Measurements from ENCODE around the gene GPATCH1. TPM values are rescaled to one million over a fixed set of nuclear protein-coding genes. Genes with fewer than 3 reads are reported as not detected.

GPATCH1 gene
- total and polyA plus RNA-seq, 12 donors: 4.6 to 11.6 (median 6.8) TPM

DNA sequence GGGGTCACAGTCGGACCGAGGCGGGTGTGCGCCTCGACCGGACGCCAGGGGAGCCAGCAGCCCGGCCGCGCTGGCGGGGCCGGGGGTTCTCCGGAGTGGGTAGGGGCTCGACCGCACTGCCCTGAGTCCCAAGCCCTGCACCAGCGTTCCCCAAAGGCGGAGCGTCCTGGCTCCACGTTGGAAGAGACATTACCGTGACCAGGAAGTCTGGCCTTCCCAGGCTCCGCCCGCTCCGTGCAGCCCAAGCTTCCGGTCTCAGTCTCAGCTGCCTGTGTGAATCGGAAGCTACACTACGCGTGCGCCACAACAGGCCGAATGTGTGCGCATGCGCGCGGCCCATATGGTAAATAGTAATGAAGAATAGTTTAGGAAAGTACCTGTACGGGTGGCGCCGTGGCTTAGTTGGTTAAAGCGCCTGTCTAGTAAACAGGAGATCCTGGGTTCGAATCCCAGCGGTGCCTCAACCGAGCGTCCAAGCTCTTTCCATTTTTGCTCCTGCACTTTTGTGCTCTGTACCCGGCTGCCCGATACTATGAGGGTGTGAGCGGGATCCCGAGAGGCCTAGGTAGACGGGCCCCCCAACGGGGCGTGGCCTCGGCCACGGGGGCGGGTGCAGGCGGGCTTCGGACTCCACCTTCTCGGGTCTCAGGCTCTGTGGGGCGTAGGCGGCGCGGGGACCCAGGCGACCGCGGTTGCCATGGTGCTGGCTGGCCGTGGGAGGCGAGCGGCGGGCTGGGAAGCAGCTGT is 95.9 kb downstream of the GPATCH1 start:
- DNase-seq: peak; percentile 95 to 99 (median 98)
- Histone ChIP-seq H3K36me3 (replicated peaks in 1 of 2) (no peaks in the 10 kb centered on the region), H3K9me3 (replicated peaks in 1 of 3) (no peaks in the 10 kb centered on the region), H3K27me3 (no peaks in the 10 kb centered on the region), H3K4me3 (peak overlapping the region; percentile 55 to 88 (median 78)), H3K4me1 (replicated peaks in 1 of 2) (peaks cover 10 to 20% of the 10 kb centered on the region in 2 donors), H3K27ac (peak overlapping the region; percentile 87 to 95 (median 90))
- TF ChIP-seq, protein P1, sequence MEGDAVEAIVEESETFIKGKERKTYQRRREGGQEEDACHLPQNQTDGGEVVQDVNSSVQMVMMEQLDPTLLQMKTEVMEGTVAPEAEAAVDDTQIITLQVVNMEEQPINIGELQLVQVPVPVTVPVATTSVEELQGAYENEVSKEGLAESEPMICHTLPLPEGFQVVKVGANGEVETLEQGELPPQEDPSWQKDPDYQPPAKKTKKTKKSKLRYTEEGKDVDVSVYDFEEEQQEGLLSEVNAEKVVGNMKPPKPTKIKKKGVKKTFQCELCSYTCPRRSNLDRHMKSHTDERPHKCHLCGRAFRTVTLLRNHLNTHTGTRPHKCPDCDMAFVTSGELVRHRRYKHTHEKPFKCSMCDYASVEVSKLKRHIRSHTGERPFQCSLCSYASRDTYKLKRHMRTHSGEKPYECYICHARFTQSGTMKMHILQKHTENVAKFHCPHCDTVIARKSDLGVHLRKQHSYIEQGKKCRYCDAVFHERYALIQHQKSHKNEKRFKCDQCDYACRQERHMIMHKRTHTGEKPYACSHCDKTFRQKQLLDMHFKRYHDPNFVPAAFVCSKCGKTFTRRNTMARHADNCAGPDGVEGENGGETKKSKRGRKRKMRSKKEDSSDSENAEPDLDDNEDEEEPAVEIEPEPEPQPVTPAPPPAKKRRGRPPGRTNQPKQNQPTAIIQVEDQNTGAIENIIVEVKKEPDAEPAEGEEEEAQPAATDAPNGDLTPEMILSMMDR (IDR thresholded peaks at IDR 0.05): peak in 3 of 6 experiments; percentile 20 to 53 (median 48)
- TF ChIP-seq POLR2A (IDR thresholded peaks at IDR 0.05): peak; percentile 55 to 93
- intact Hi-C loops (cut with DNase I): no loop called here
- 0% methylated on average over 4 to 65 of the region's 65 CpGs for WGBS, 4 donors

DNA sequence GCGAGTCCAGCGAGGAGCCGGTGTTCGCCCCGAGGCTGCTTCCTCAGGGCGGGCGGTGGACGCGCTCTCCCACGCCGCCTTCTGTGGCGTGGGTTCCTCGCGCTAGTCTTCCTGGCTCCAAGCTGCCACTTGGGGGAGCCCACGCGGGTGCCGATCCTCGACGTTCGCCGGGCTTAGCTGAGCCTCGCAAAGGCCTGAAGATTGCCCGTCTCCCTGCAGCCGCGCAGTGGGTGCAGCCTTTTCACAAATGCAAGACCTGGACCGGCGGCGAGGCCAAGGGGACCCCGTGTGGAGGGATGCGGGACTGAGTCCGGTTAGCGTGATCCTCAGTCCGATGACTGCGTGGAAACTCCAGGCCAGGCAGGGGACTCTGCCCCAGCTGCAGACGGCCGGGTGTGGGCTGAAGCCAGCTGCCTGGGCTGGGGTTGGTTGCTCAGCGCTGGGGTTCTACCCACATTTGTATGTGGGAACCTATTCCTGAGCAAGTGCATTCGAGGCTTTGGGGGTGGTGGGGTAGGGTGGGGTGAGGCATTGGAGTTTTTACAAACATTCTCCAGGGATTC is 96.5 kb downstream of the GPATCH1 start:
- H3K27me3 ChIP-seq: no peaks in the 10 kb centered on the region
- H3K27ac ChIP-seq: peak overlapping the region; percentile 30 to 95 (median 70)
- peak in 3 of 7 donors; percentile 72 to 77 (median 73) for DNase-seq
- H3K36me3 ChIP-seq (replicated peaks in 1 of 2): no peaks in the 10 kb centered on the region
- TF ChIP-seq POLR2A (IDR thresholded peaks at IDR 0.05): no peak
- TF ChIP-seq, protein P1 (IDR thresholded peaks at IDR 0.05): peak; percentile 16 to 54 (median 38)
- intact Hi-C loops (cut with DNase I): no loop called here
- H3K4me3 ChIP-seq: peak overlapping the region in 2 of 4 donors; percentile 21 to 88
- no peaks in the 10 kb centered on the region for H3K9me3 ChIP-seq (replicated peaks in 1 of 3)
- 0% methylated on average over 1 to 38 of the region's 38 CpGs; no CpG with 5 or more reads in 1 of the 4 donors for WGBS, 4 donors
- H3K4me1 ChIP-seq (replicated peaks in 1 of 2): peaks cover 10 to 20% of the 10 kb centered on the region in 2 donors

Small RNA genes lying within 50 kb of the gene (small RNA-seq; reads per million reads assigned to genes)
- gene AC008521.1: 0 reads per million in 2 donors
- 0 reads per million in 2 donors for gene AC008521.2

Other genes starting within 250 kb of the GPATCH1 start
- gene SLC7A9, start 211.4 kb upstream of the GPATCH1 start, total RNA-seq: under 1 TPM in 4 of 9 donors, not detected in 5; 0.21 to 0.50 (median 0.39) TPM
- gene SLC7A9, start 211.4 kb upstream of the GPATCH1 start, polyA plus RNA-seq: under 1 TPM; 0.11 to 0.51 (median 0.48) TPM
- 10 to 100 TPM in 7 of 9 donors, 1 to 10 TPM in 2; 9.2 to 20.1 (median 14.1) TPM for gene CEP89, start 109.2 kb upstream of the GPATCH1 start, total RNA-seq
- gene CEP89, start 109.2 kb upstream of the GPATCH1 start, polyA plus RNA-seq: 10 to 100 TPM; 11.0 to 16.9 (median 13.3) TPM
- gene FAAP24, start 108.9 kb upstream of the GPATCH1 start, total RNA-seq: 1 to 10 TPM; 1.2 to 4.9 (median 2.8) TPM
- 1 to 10 TPM in 2 of 3 donors, under 1 TPM in 1; 0.51 to 1.3 (median 1.1) TPM for gene FAAP24, start 108.9 kb upstream of the GPATCH1 start, polyA plus RNA-seq
- 1 to 10 TPM in 5 of 9 donors, under 1 TPM in 3, not detected in 1; 0.52 to 1.3 (median 1.0) TPM for gene RHPN2, start 16.3 kb upstream of the GPATCH1 start, total RNA-seq
- 1 to 10 TPM in 1 of 3 donors, under 1 TPM in 2; 0.54 to 1.3 (median 0.72) TPM for gene RHPN2, start 16.3 kb upstream of the GPATCH1 start, polyA plus RNA-seq
- gene WDR88, start 50.9 kb downstream of the GPATCH1 start, total RNA-seq: under 1 TPM in 1 of 9 donors, not detected in 8; 0.11 TPM
- under 1 TPM in 1 of 3 donors, not detected in 2; 0.03 TPM for gene WDR88, start 50.9 kb downstream of the GPATCH1 start, polyA plus RNA-seq
- gene LRP3, start 113.1 kb downstream of the GPATCH1 start, total RNA-seq: 10 to 100 TPM; 10.1 to 92.8 (median 62.4) TPM
- gene LRP3, start 113.1 kb downstream of the GPATCH1 start, polyA plus RNA-seq: 10 to 100 TPM in 2 of 3 donors, 1 to 10 TPM in 1; 1.4 to 43.7 (median 23.7) TPM
- 1 to 10 TPM in 1 of 9 donors, under 1 TPM in 5, not detected in 3; 0.14 to 2.8 (median 0.45) TPM for gene SLC7A10, start 144.7 kb downstream of the GPATCH1 start, total RNA-seq
- 1 to 10 TPM in 1 of 3 donors, under 1 TPM in 1, not detected in 1; 0.24 to 9.3 TPM for gene SLC7A10, start 144.7 kb downstream of the GPATCH1 start, polyA plus RNA-seq
- gene CEBPA, start 221.4 kb downstream of the GPATCH1 start, total RNA-seq: 10 to 100 TPM in 2 of 9 donors, 1 to 10 TPM in 7; 1.6 to 24.6 (median 8.1) TPM
- 10 to 100 TPM in 2 of 3 donors, under 1 TPM in 1; 0.60 to 29.9 (median 10.1) TPM for gene CEBPA, start 221.4 kb downstream of the GPATCH1 start, polyA plus RNA-seq